Measurements from ENCODE around the gene GORAB. TPM values are rescaled to one million over a fixed set of nuclear protein-coding genes. Genes with fewer than 3 reads are reported as not detected.
A peak's percentile ranks its signal among the peaks of the same experiment; 100 is the strongest.

GORAB gene
- total RNA-seq, 3 donors from 2014 or later (not counting 1 experiment from before 2014, with no cell fraction given) = 17.4 to 23.6 (median 20.8) TPM

- intact Hi-C loops (cut with micrococcal nuclease) = loop anchor here (5.0 kb wide), 3 partner anchors 454 to 781 kb away; partner anchors contain the start of genes FMO4 and SCYL3
- H3K4me1 Mint-ChIP-seq = peaks cover 6 to 8% of the 10 kb centered on the region in 2 donors
- no peak overlapping the region for H3K27ac Mint-ChIP-seq
- Histone ChIP-seq H3K36me3 (ENCODE audit: control insufficient read depth, insufficient read depth, low read length) (no peaks in the 10 kb centered on the region), H3K27me3 (ENCODE audit: control insufficient read depth, insufficient read depth, low read length) (peaks cover 2% of the 10 kb centered on the region), H3K4me3 (ENCODE audit: low read length) (peak overlapping the region; percentile 65), H3K4me1 (ENCODE audit: control insufficient read depth, insufficient read depth, low read length) (peaks cover 5% of the 10 kb centered on the region), H3K27ac (ENCODE audit: low read length) (peak overlapping the region; percentile 79), H3K9me3 (ENCODE audit: control insufficient read depth, insufficient read depth, low read length) (no peaks in the 10 kb centered on the region)
- no peaks in the 10 kb centered on the region for H3K9me3 Mint-ChIP-seq
- peaks cover 1 to 8% of the 10 kb centered on the region in 2 donors for H3K27me3 Mint-ChIP-seq (ENCODE audit: low read depth in 2 of 2)
- no peak for TF ChIP-seq CTCF (IDR thresholded peaks at IDR 0.05)
- peak in 1 of 3 donors; percentile 3 for ATAC-seq
- no peak overlapping the region for H3K4me3 Mint-ChIP-seq
- 22% methylated on average over 24 of the region's 29 CpGs for WGBS (ENCODE audit: insufficient coverage)
- peak in 1 of 2 donors; percentile 8 for DNase-seq
- no peaks in the 10 kb centered on the region for H3K36me3 Mint-ChIP-seq
Measured at GRCh38 chr1:170530972-170531757, 801 bp upstream of the GORAB start.

- H3K9me3 Mint-ChIP-seq = no peaks in the 10 kb centered on the region
- peaks cover 5% of the 10 kb centered on the region for H3K4me1 ChIP-seq (ENCODE audit: control insufficient read depth, insufficient read depth, low read length)
- DNase-seq = no peak
- no peak for TF ChIP-seq CTCF (IDR thresholded peaks at IDR 0.05)
- H3K36me3 Mint-ChIP-seq = no peaks in the 10 kb centered on the region
- peaks cover 6 to 11% of the 10 kb centered on the region in 2 donors for H3K4me1 Mint-ChIP-seq
- no peaks in the 10 kb centered on the region for H3K27me3 ChIP-seq (ENCODE audit: control insufficient read depth, insufficient read depth, low read length)
- no peak for ATAC-seq
- H3K4me3 Mint-ChIP-seq = no peak overlapping the region
- intact Hi-C loops (cut with micrococcal nuclease) = loop anchor here (5.0 kb wide), 3 partner anchors 456 to 779 kb away; partner anchors contain the start of genes FMO4 and SCYL3
- peaks cover 0 to 5% of the 10 kb centered on the region in 2 donors for H3K27me3 Mint-ChIP-seq (ENCODE audit: low read depth in 2 of 2)
- H3K9me3 ChIP-seq (ENCODE audit: control insufficient read depth, insufficient read depth, low read length) = no peaks in the 10 kb centered on the region
- H3K4me3 ChIP-seq (ENCODE audit: low read length) = no peak overlapping the region
- no peak overlapping the region for H3K27ac ChIP-seq (ENCODE audit: low read length)
- 100% methylated on average over 1 of the region's 3 CpGs for WGBS (ENCODE audit: insufficient coverage)
- no peak overlapping the region for H3K27ac Mint-ChIP-seq
- no peaks in the 10 kb centered on the region for H3K36me3 ChIP-seq (ENCODE audit: control insufficient read depth, insufficient read depth, low read length)
Measured at GRCh38 chr1:170533298-170533697, 1.3 kb downstream of the GORAB start.

GRCh38 chr1:170534626-170535147 lies 2.7 kb downstream of the GORAB start:
- intact Hi-C loops (cut with micrococcal nuclease) = loop anchor here (5.0 kb wide), 3 partner anchors 457 to 778 kb away; partner anchors contain the start of genes FMO4 and SCYL3
- no peak for ATAC-seq
- H3K9me3 ChIP-seq (ENCODE audit: control insufficient read depth, insufficient read depth, low read length) = no peaks in the 10 kb centered on the region
- 78% methylated on average over 5 of the region's 6 CpGs for WGBS (ENCODE audit: insufficient coverage)
- Mint-ChIP-seq H3K9me3 (no peaks in the 10 kb centered on the region), H3K27me3 (ENCODE audit: low read depth in 2 of 2) (no peaks in the 10 kb centered on the region), H3K4me1 (peaks cover 6 to 11% of the 10 kb centered on the region in 2 donors), H3K36me3 (peaks cover 8% of the 10 kb centered on the region), H3K4me3 (no peak overlapping the region), H3K27ac (peak overlapping the region; percentile 17 to 30)
- H3K4me1 ChIP-seq (ENCODE audit: control insufficient read depth, insufficient read depth, low read length) = peaks cover 5% of the 10 kb centered on the region
- H3K27ac ChIP-seq (ENCODE audit: low read length) = no peak overlapping the region
- H3K4me3 ChIP-seq (ENCODE audit: low read length) = no peak overlapping the region
- no peak for TF ChIP-seq CTCF (IDR thresholded peaks at IDR 0.05)
- DNase-seq = no peak
- no peaks in the 10 kb centered on the region for H3K27me3 ChIP-seq (ENCODE audit: control insufficient read depth, insufficient read depth, low read length)
- peaks cover 2% of the 10 kb centered on the region for H3K36me3 ChIP-seq (ENCODE audit: control insufficient read depth, insufficient read depth, low read length)

Data from natural killer cell (primary cell).